Epithelial cell of proximal tubule (primary cell): ENCODE results near the gene CST5. TPM values are rescaled to one million over a fixed set of nuclear protein-coding genes. Genes with fewer than 3 reads are reported as not detected.

Experiments used
- DNase-seq: peaks from one replicate; pipeline ENCODE4 v3.0.0-alpha.2; 2011; ENCODE audit warnings: low read depth
- H3K4me3 ChIP-seq: 2 replicates; pipeline ENCODE4 v1.5.1; 2011; ENCODE audit warnings: low read depth, mild to moderate bottlenecking, low read length
- CTCF ChIP-seq: conservative IDR thresholded peaks from 2 replicates; pipeline ENCODE4 v1.5.1; 2012; ENCODE audit warnings: low read depth, mild to moderate bottlenecking, low read length
- total RNA-seq: library from RNA; depleted of rRNA; stranded (reverse); fragments of >200 nt; gene quantifications from 2 replicates; pipeline ENCODE4 v1.2.3, GENCODE V29; 2015

Gene CST5
- total RNA-seq = not detected in 2 replicates

- TF ChIP-seq CTCF = no peak
- DNase-seq = no peak
Observed at GRCh38 chr20:23879328-23879798, at the start of gene CST5. CST5 (minus strand) TSS chr20:23879748; CDS start chr20:23879676, 72 bp downstream.

GRCh38 chr20:23928788-23929187 is 49.2 kb upstream of the CST5 start:
- TF ChIP-seq CTCF = no peak
- no peak for DNase-seq
- H3K4me3 ChIP-seq = no peak overlapping the region

More at GRCh38 chr20:23879328-23879798, at the start of gene CST5:
- H3K4me3 ChIP-seq = no peak within 1 kb of the TSS

- no peak for TF ChIP-seq CTCF
- no peak for DNase-seq
- no peak overlapping the region for H3K4me3 ChIP-seq
Observed at GRCh38 chr20:23928353-23928752, 48.8 kb upstream of the CST5 start.

- no peak for DNase-seq
- no peak overlapping the region for H3K4me3 ChIP-seq
- TF ChIP-seq CTCF = no peak
Observed at GRCh38 chr20:23926944-23927872, 47.7 kb upstream of the CST5 start.

GRCh38 chr20:23926526-23926880 is 47.0 kb upstream of the CST5 start:
- no peak overlapping the region for H3K4me3 ChIP-seq
- no peak for DNase-seq
- no peak for TF ChIP-seq CTCF

- DNase-seq = no peak
- TF ChIP-seq CTCF = no peak
- H3K4me3 ChIP-seq = no peak overlapping the region
Observed at GRCh38 chr20:23925789-23926525, 46.4 kb upstream of the CST5 start.
